ENCODE measurements around the gene KLHL18. TPM values are rescaled to one million over a fixed set of nuclear protein-coding genes. Genes with fewer than 3 reads are reported as not detected.
"Not testable (repeated sequence)": the region's sequence is repeated elsewhere in the genome, so short reads cannot be mapped to it uniquely, and the experiment has no call there.

Gene KLHL18
- polyA plus RNA-seq, 2 donors: 22.6 to 28.9 TPM

- not testable (repeated sequence) for H3K27ac ChIP-seq (ENCODE audit: low read depth in 2 of 2, low read length in 1 of 2); H3K9me3 ChIP-seq (ENCODE audit: control insufficient read depth in 2 of 2, insufficient read depth in 1 of 2, low read depth in 1 of 2, low read length in 1 of 2); H3K4me1 ChIP-seq (ENCODE audit: control insufficient read depth in 2 of 2, insufficient read depth in 2 of 2, low read length in 1 of 2); H3K27me3 ChIP-seq (ENCODE audit: control insufficient read depth in 1 of 2, insufficient read depth in 2 of 2, low read length in 2 of 2); H3K4me3 ChIP-seq (ENCODE audit: low read depth in 1 of 2, low read length in 2 of 2); H3K36me3 ChIP-seq (ENCODE audit: control insufficient read depth in 2 of 2, insufficient read depth in 2 of 2, low read length in 1 of 2)
- WGBS, 2 donors: 58 to 64% methylated on average over 3 of the region's 3 CpGs
These were observed 31.7 kb upstream of the KLHL18 start for GRCh38 chr3:47251085-47251484.

GRCh38 chr3:47251689-47252088 is 31.1 kb upstream of the KLHL18 start:
- H3K27ac ChIP-seq (ENCODE audit: low read depth in 2 of 2, low read length in 1 of 2): no peak overlapping the region
- 58 to 62% methylated on average over 5 of the region's 5 CpGs for WGBS, 2 donors
- no peaks in the 10 kb centered on the region for H3K36me3 ChIP-seq (ENCODE audit: control insufficient read depth in 2 of 2, insufficient read depth in 2 of 2, low read length in 1 of 2)
- H3K4me3 ChIP-seq (ENCODE audit: low read depth in 1 of 2, low read length in 2 of 2): no peak overlapping the region
- no peaks in the 10 kb centered on the region for H3K27me3 ChIP-seq (ENCODE audit: control insufficient read depth in 1 of 2, insufficient read depth in 2 of 2, low read length in 2 of 2)
- H3K4me1 ChIP-seq (ENCODE audit: control insufficient read depth in 2 of 2, insufficient read depth in 2 of 2, low read length in 1 of 2): no peaks in the 10 kb centered on the region
- H3K9me3 ChIP-seq (ENCODE audit: control insufficient read depth in 2 of 2, insufficient read depth in 1 of 2, low read depth in 1 of 2, low read length in 1 of 2): no peaks in the 10 kb centered on the region

- H3K36me3 ChIP-seq (ENCODE audit: control insufficient read depth in 2 of 2, insufficient read depth in 2 of 2, low read length in 1 of 2); H3K4me1 ChIP-seq (ENCODE audit: control insufficient read depth in 2 of 2, insufficient read depth in 2 of 2, low read length in 1 of 2); H3K9me3 ChIP-seq (ENCODE audit: control insufficient read depth in 2 of 2, insufficient read depth in 1 of 2, low read depth in 1 of 2, low read length in 1 of 2); H3K27ac ChIP-seq (ENCODE audit: low read depth in 2 of 2, low read length in 1 of 2); H3K27me3 ChIP-seq (ENCODE audit: control insufficient read depth in 1 of 2, insufficient read depth in 2 of 2, low read length in 2 of 2); H3K4me3 ChIP-seq (ENCODE audit: low read depth in 1 of 2, low read length in 2 of 2): not testable (repeated sequence)
- WGBS, 2 donors: 83 to 90% methylated on average over 16 to 24 of the region's 25 CpGs
These were observed 26.4 kb upstream of the KLHL18 start for GRCh38 chr3:47256331-47256730.

GRCh38 chr3:47259114-47259513 is 23.6 kb upstream of the KLHL18 start:
- Histone ChIP-seq H3K27me3 (ENCODE audit: control insufficient read depth in 1 of 2, insufficient read depth in 2 of 2, low read length in 2 of 2) (no peaks in the 10 kb centered on the region), H3K4me3 (ENCODE audit: low read depth in 1 of 2, low read length in 2 of 2) (no peak overlapping the region), H3K4me1 (ENCODE audit: control insufficient read depth in 2 of 2, insufficient read depth in 2 of 2, low read length in 1 of 2) (no peaks in the 10 kb centered on the region), H3K9me3 (ENCODE audit: control insufficient read depth in 2 of 2, insufficient read depth in 1 of 2, low read depth in 1 of 2, low read length in 1 of 2) (no peaks in the 10 kb centered on the region), H3K27ac (ENCODE audit: low read depth in 2 of 2, low read length in 1 of 2) (no peak overlapping the region), H3K36me3 (ENCODE audit: control insufficient read depth in 2 of 2, insufficient read depth in 2 of 2, low read length in 1 of 2) (no peaks in the 10 kb centered on the region)
- WGBS, 2 donors: 96% methylated on average over 3 of the region's 3 CpGs

GRCh38 chr3:47260605-47261004 is 22.1 kb upstream of the KLHL18 start:
- Histone ChIP-seq H3K36me3 (ENCODE audit: control insufficient read depth in 2 of 2, insufficient read depth in 2 of 2, low read length in 1 of 2) (no peaks in the 10 kb centered on the region), H3K27me3 (ENCODE audit: control insufficient read depth in 1 of 2, insufficient read depth in 2 of 2, low read length in 2 of 2) (no peaks in the 10 kb centered on the region), H3K4me1 (ENCODE audit: control insufficient read depth in 2 of 2, insufficient read depth in 2 of 2, low read length in 1 of 2) (no peaks in the 10 kb centered on the region), H3K27ac (ENCODE audit: low read depth in 2 of 2, low read length in 1 of 2) (no peak overlapping the region), H3K9me3 (ENCODE audit: control insufficient read depth in 2 of 2, insufficient read depth in 1 of 2, low read depth in 1 of 2, low read length in 1 of 2) (no peaks in the 10 kb centered on the region), H3K4me3 (ENCODE audit: low read depth in 1 of 2, low read length in 2 of 2) (no peak overlapping the region)
- WGBS, 2 donors: 86 to 88% methylated on average over 4 of the region's 4 CpGs

GRCh38 chr3:47261301-47261700 is 21.4 kb upstream of the KLHL18 start:
- H3K9me3 ChIP-seq (ENCODE audit: control insufficient read depth in 2 of 2, insufficient read depth in 1 of 2, low read depth in 1 of 2, low read length in 1 of 2): no peaks in the 10 kb centered on the region
- no peak overlapping the region for H3K4me3 ChIP-seq (ENCODE audit: low read depth in 1 of 2, low read length in 2 of 2)
- no peaks in the 10 kb centered on the region for H3K27me3 ChIP-seq (ENCODE audit: control insufficient read depth in 1 of 2, insufficient read depth in 2 of 2, low read length in 2 of 2)
- no peaks in the 10 kb centered on the region for H3K4me1 ChIP-seq (ENCODE audit: control insufficient read depth in 2 of 2, insufficient read depth in 2 of 2, low read length in 1 of 2)
- WGBS, 2 donors: 75 to 79% methylated on average over 3 of the region's 3 CpGs
- H3K27ac ChIP-seq (ENCODE audit: low read depth in 2 of 2, low read length in 1 of 2): no peak overlapping the region
- no peaks in the 10 kb centered on the region for H3K36me3 ChIP-seq (ENCODE audit: control insufficient read depth in 2 of 2, insufficient read depth in 2 of 2, low read length in 1 of 2)

- Histone ChIP-seq H3K27ac (ENCODE audit: low read depth in 2 of 2, low read length in 1 of 2) (no peak overlapping the region), H3K9me3 (ENCODE audit: control insufficient read depth in 2 of 2, insufficient read depth in 1 of 2, low read depth in 1 of 2, low read length in 1 of 2) (no peaks in the 10 kb centered on the region), H3K4me1 (ENCODE audit: control insufficient read depth in 2 of 2, insufficient read depth in 2 of 2, low read length in 1 of 2) (no peaks in the 10 kb centered on the region), H3K4me3 (ENCODE audit: low read depth in 1 of 2, low read length in 2 of 2) (no peak overlapping the region), H3K27me3 (ENCODE audit: control insufficient read depth in 1 of 2, insufficient read depth in 2 of 2, low read length in 2 of 2) (no peaks in the 10 kb centered on the region), H3K36me3 (ENCODE audit: control insufficient read depth in 2 of 2, insufficient read depth in 2 of 2, low read length in 1 of 2) (no peaks in the 10 kb centered on the region)
- WGBS, 2 donors: 92 to 100% methylated on average over 1 of the region's 1 CpG
These were observed 17.7 kb upstream of the KLHL18 start for GRCh38 chr3:47265008-47265407.

GRCh38 chr3:47265725-47266428 is 16.9 kb upstream of the KLHL18 start:
- Histone ChIP-seq H3K36me3 (ENCODE audit: control insufficient read depth in 2 of 2, insufficient read depth in 2 of 2, low read length in 1 of 2) (no peaks in the 10 kb centered on the region), H3K4me1 (ENCODE audit: control insufficient read depth in 2 of 2, insufficient read depth in 2 of 2, low read length in 1 of 2) (no peaks in the 10 kb centered on the region), H3K4me3 (ENCODE audit: low read depth in 1 of 2, low read length in 2 of 2) (no peak overlapping the region), H3K9me3 (ENCODE audit: control insufficient read depth in 2 of 2, insufficient read depth in 1 of 2, low read depth in 1 of 2, low read length in 1 of 2) (no peaks in the 10 kb centered on the region), H3K27me3 (ENCODE audit: control insufficient read depth in 1 of 2, insufficient read depth in 2 of 2, low read length in 2 of 2) (no peaks in the 10 kb centered on the region), H3K27ac (ENCODE audit: low read depth in 2 of 2, low read length in 1 of 2) (no peak overlapping the region)
- 94 to 96% methylated on average over 10 of the region's 10 CpGs for WGBS, 2 donors

- 53 to 66% methylated on average over 11 of the region's 11 CpGs for WGBS, 2 donors
- H3K4me1 ChIP-seq (ENCODE audit: control insufficient read depth in 2 of 2, insufficient read depth in 2 of 2, low read length in 1 of 2): no peaks in the 10 kb centered on the region
- H3K9me3 ChIP-seq (ENCODE audit: control insufficient read depth in 2 of 2, insufficient read depth in 1 of 2, low read depth in 1 of 2, low read length in 1 of 2): no peaks in the 10 kb centered on the region
- no peaks in the 10 kb centered on the region for H3K27me3 ChIP-seq (ENCODE audit: control insufficient read depth in 1 of 2, insufficient read depth in 2 of 2, low read length in 2 of 2)
- no peaks in the 10 kb centered on the region for H3K36me3 ChIP-seq (ENCODE audit: control insufficient read depth in 2 of 2, insufficient read depth in 2 of 2, low read length in 1 of 2)
- H3K4me3 ChIP-seq (ENCODE audit: low read depth in 1 of 2, low read length in 2 of 2): no peak overlapping the region
- H3K27ac ChIP-seq (ENCODE audit: low read depth in 2 of 2, low read length in 1 of 2): no peak overlapping the region
These were observed 15.8 kb upstream of the KLHL18 start for GRCh38 chr3:47266709-47267489.

GRCh38 chr3:47267490-47267824 is 15.3 kb upstream of the KLHL18 start:
- Histone ChIP-seq H3K9me3 (ENCODE audit: control insufficient read depth in 2 of 2, insufficient read depth in 1 of 2, low read depth in 1 of 2, low read length in 1 of 2) (no peaks in the 10 kb centered on the region), H3K4me1 (ENCODE audit: control insufficient read depth in 2 of 2, insufficient read depth in 2 of 2, low read length in 1 of 2) (no peaks in the 10 kb centered on the region), H3K4me3 (ENCODE audit: low read depth in 1 of 2, low read length in 2 of 2) (no peak overlapping the region), H3K27me3 (ENCODE audit: control insufficient read depth in 1 of 2, insufficient read depth in 2 of 2, low read length in 2 of 2) (no peaks in the 10 kb centered on the region), H3K27ac (ENCODE audit: low read depth in 2 of 2, low read length in 1 of 2) (no peak overlapping the region), H3K36me3 (ENCODE audit: control insufficient read depth in 2 of 2, insufficient read depth in 2 of 2, low read length in 1 of 2) (no peaks in the 10 kb centered on the region)
